AG04449 (cell line): ENCODE results near the gene THEM4.
"Not testable (repeated sequence)": the region's sequence is repeated elsewhere in the genome, so short reads cannot be mapped to it uniquely, and the experiment has no call there.

ENCODE experiments used
- CTCF ChIA-PET: fragments of 350-600 bp; formaldehyde crosslinking; extraction: SDS; loops from one replicate; lab custom pipeline; 2021; ENCODE audit warnings: antibody characterized with exemption; lab: Yijun Ruan, JAX
- POLR2A ChIA-PET: fragments of 400-600, 350-600 bp; formaldehyde crosslinking; extraction: SDS; loops from one replicate; lab custom pipeline; 2020; ENCODE audit warnings: antibody characterized with exemption, inconsistent platforms; lab: Yijun Ruan, JAX
- DNase-seq: peaks from one replicate; pipeline ENCODE4 v3.0.0-alpha.2; 2010; ENCODE audit warnings: low read depth, low spot score
- H3K4me3 ChIP-seq: 2 replicates; pipeline ENCODE4 v1.5.1; 2011; ENCODE audit warnings: low read depth, mild to moderate bottlenecking, control low read depth, low read length
- CTCF ChIP-seq: IDR thresholded peaks from one replicate; pipeline ENCODE4 v1.5.1; 2011; ENCODE audit warnings: mild to moderate bottlenecking, moderate library complexity, low read length, control low read depth, inconsistent platforms; ENCODE audit not compliant: insufficient read depth; ENCODE audit errors: missing control alignments

THEM4 gene

GRCh38 chr1:151915061-151915686 is 5.9 kb upstream of the THEM4 start:
- ChIA-PET CTCF (interaction anchor here (1.0 to 1.3 kb wide), 2 partner anchors 16 to 21 kb away, joined by 3 read pairs; no protein-coding TSS in a partner anchor), POLR2A (no interaction called here)
- no peak overlapping the region for H3K4me3 ChIP-seq
- no peak for DNase-seq
- TF ChIP-seq CTCF: no peak

- CTCF ChIA-PET: interaction anchor here (1.3 kb wide), 1 partner anchor 22 kb away, joined by 3 read pairs; no protein-coding TSS in a partner anchor
Observed at GRCh38 chr1:151914076-151914475, 4.8 kb upstream of the THEM4 start.

GRCh38 chr1:151912973-151913372 is 3.7 kb upstream of the THEM4 start:
- ChIA-PET POLR2A (no interaction called here), CTCF (interaction anchor here (0.7 to 1.0 kb wide), 2 partner anchors 20 to 29 kb away, joined by 3 read pairs; no protein-coding TSS in a partner anchor)
- no peak for DNase-seq
- no peak overlapping the region for H3K4me3 ChIP-seq
- no peak for TF ChIP-seq CTCF

More at GRCh38 chr1:151914076-151914475, 4.8 kb upstream of the THEM4 start:
- no peak for TF ChIP-seq CTCF
- no peak overlapping the region for H3K4me3 ChIP-seq
- no peak for DNase-seq
- POLR2A ChIA-PET: no interaction called here

- DNase-seq: no peak
- POLR2A ChIA-PET: interaction anchor here (1.1 kb wide), 1 partner anchor 11 kb away, joined by 4 read pairs; no protein-coding TSS in a partner anchor
- CTCF ChIA-PET: interaction anchor here (0.7 to 4.4 kb wide), 11 partner anchors 9 to 95 kb away, joined by 3 to 33 read pairs (median 4); no protein-coding TSS in a partner anchor
- peak overlapping the region; percentile 73; the same call in 1 of the 2 replicates for H3K4me3 ChIP-seq
- no peak for TF ChIP-seq CTCF
Observed at GRCh38 chr1:151908228-151908691, 1.1 kb downstream of the THEM4 start.

- TF ChIP-seq CTCF: no peak
- H3K4me3 ChIP-seq: no peak overlapping the region
- ChIA-PET POLR2A (no interaction called here), CTCF (interaction anchor here (0.7 to 4.4 kb wide), 7 partner anchors 8 to 92 kb away, joined by 3 to 33 read pairs (median 6); no protein-coding TSS in a partner anchor)
- no peak for DNase-seq
Observed at GRCh38 chr1:151907363-151908139, 1.8 kb downstream of the THEM4 start.

GRCh38 chr1:151906324-151906645 is 3.0 kb downstream of the THEM4 start:
- H3K4me3 ChIP-seq, DNase-seq, POLR2A ChIA-PET: not testable (repeated sequence)
- CTCF ChIA-PET: interaction anchor here (4.4 kb wide), 1 partner anchor 93 kb away, joined by 33 read pairs; no protein-coding TSS in a partner anchor

- POLR2A ChIA-PET, DNase-seq, H3K4me3 ChIP-seq: not testable (repeated sequence)
- CTCF ChIA-PET: interaction anchor here (0.7 kb wide), 1 partner anchor 113 kb away, joined by 3 read pairs; no protein-coding TSS in a partner anchor
Observed at GRCh38 chr1:151905443-151906323, 3.6 kb downstream of the THEM4 start.
